Activated CD4-positive, alpha-beta memory T cell treated with anti-CD3 and anti-CD28 coated beads for 36 hours (primary cell): ENCODE results near the gene LYSMD2. TPM values are rescaled to one million over a fixed set of nuclear protein-coding genes. Genes with fewer than 3 reads are reported as not detected.

Source experiments
- CTCF ChIA-PET: fragments of 350-600 bp; sonication (Branson Sonifier 250); formaldehyde crosslinking; loops from one replicate; lab custom pipeline; 2021; ENCODE audit warnings: antibody characterized with exemption, inconsistent platforms; lab: Charles Lee
- POLR2A ChIA-PET: fragments of 350-600 bp; sonication (Branson Sonifier 250); formaldehyde crosslinking; loops from one replicate; lab custom pipeline; 2021; ENCODE audit warnings: antibody characterized with exemption; lab: Charles Lee
- DNase-seq: peaks from one replicate; pipeline ENCODE4 v3.0.0-alpha.2; 2020
- H3K27ac Mint-ChIP-seq: one replicate; pipeline ENCODE4 v1.8.0; 2021; ENCODE audit warnings: mixed read lengths
- H3K27me3 Mint-ChIP-seq: one replicate; pipeline ENCODE4 v1.8.0; 2021; ENCODE audit warnings: mixed read lengths
- H3K36me3 Mint-ChIP-seq: one replicate; pipeline ENCODE4 v1.8.0; 2021; ENCODE audit warnings: mixed read lengths
- H3K4me1 Mint-ChIP-seq: one replicate; pipeline ENCODE4 v1.8.0; 2021; ENCODE audit warnings: low read depth, mixed read lengths
- H3K4me3 Mint-ChIP-seq: one replicate; pipeline ENCODE4 v1.8.0; 2021; ENCODE audit warnings: mild to moderate bottlenecking, mixed read lengths
- H3K9me3 Mint-ChIP-seq: one replicate; pipeline ENCODE4 v1.8.0; 2021; ENCODE audit warnings: mixed read lengths
- intact Hi-C: fragments of 100-400 bp; cut with micrococcal nuclease; formaldehyde crosslinking; loops from one replicate; pipeline ENCODE4 v1.15.1; 2023
- total RNA-seq, 2 experiments: library from RNA; stranded (reverse); gene quantifications; one replicate each; pipeline ENCODE4 v1.2.3, GENCODE V29; 2021

The LYSMD2 gene
- total RNA-seq, 2 experiments from 2014 or later: 18.1 to 18.6 TPM

GRCh38 chr15:51751697-51752683 is 14.5 kb upstream of the LYSMD2 start:
- ChIA-PET CTCF (interaction anchor here (0.5 to 1.7 kb wide), 6 partner anchors 15 to 102 kb away, joined by 3 to 9 read pairs (median 3); partner anchors contain the start of gene LYSMD2), POLR2A (interaction anchor here (1.3 kb wide), 1 partner anchor 15 kb away, joined by 7 read pairs; the partner anchor contains the start of gene LYSMD2)
- Mint-ChIP-seq H3K4me3 (peak overlapping the region; percentile 84), H3K36me3 (no peaks in the 10 kb centered on the region), H3K9me3 (no peaks in the 10 kb centered on the region), H3K27me3 (peaks cover 1% of the 10 kb centered on the region), H3K4me1 (peaks cover 16% of the 10 kb centered on the region), H3K27ac (no peak overlapping the region)
- intact Hi-C loops: loop anchor here (1.0 kb wide), 1 partner anchor 16 kb away; no protein-coding TSS in a partner anchor
- peak; percentile 22 for DNase-seq

- peak within 1 kb of the TSS; percentile 84 for H3K4me3 Mint-ChIP-seq
- H3K27me3 Mint-ChIP-seq: peaks cover 1% of the 10 kb centered on the region
- H3K4me1 Mint-ChIP-seq: peaks cover 16% of the 10 kb centered on the region
- H3K9me3 Mint-ChIP-seq: no peaks in the 10 kb centered on the region
- H3K27ac Mint-ChIP-seq: no peak within 1 kb of the TSS
- peak; percentile 61 for DNase-seq
- ChIA-PET POLR2A (no interaction called here), CTCF (interaction anchor here (0.6 to 2.1 kb wide), 7 partner anchors 14 to 101 kb away, joined by 3 to 11 read pairs (median 4); partner anchors contain the start of gene LYSMD2)
- H3K36me3 Mint-ChIP-seq: no peaks in the 10 kb centered on the region
- intact Hi-C loops: loop anchor here (1.0 kb wide), 1 partner anchor 15 kb away; no protein-coding TSS in a partner anchor
These were observed 13.6 kb upstream of the LYSMD2 start, which contains the start of gene TMOD2 for GRCh38 chr15:51750792-51751696. Gene TMOD2 (plus strand): TSS chr15:51751597. CDS start chr15:51766442, 14,845 bp downstream.

GRCh38 chr15:51750186-51750585 is 12.7 kb upstream of the LYSMD2 start:
- Mint-ChIP-seq H3K9me3 (no peaks in the 10 kb centered on the region), H3K4me1 (peaks cover 14% of the 10 kb centered on the region), H3K36me3 (no peaks in the 10 kb centered on the region), H3K4me3 (no peak overlapping the region), H3K27me3 (peaks cover 1% of the 10 kb centered on the region), H3K27ac (no peak overlapping the region)
- ChIA-PET CTCF (interaction anchor here (1.0 to 2.1 kb wide), 3 partner anchors 13 to 100 kb away, joined by 4 to 11 read pairs (median 5); partner anchors contain the start of gene LYSMD2), POLR2A (interaction anchor here (0.6 kb wide), 1 partner anchor 803 kb away, joined by 3 read pairs; no protein-coding TSS in a partner anchor)
- no peak for DNase-seq
- intact Hi-C loops: no loop called here

- Mint-ChIP-seq H3K36me3 (no peaks in the 10 kb centered on the region), H3K4me1 (peaks cover 14% of the 10 kb centered on the region), H3K27ac (no peak overlapping the region), H3K4me3 (no peak overlapping the region), H3K27me3 (peaks cover 1% of the 10 kb centered on the region), H3K9me3 (no peaks in the 10 kb centered on the region)
- CTCF ChIA-PET: interaction anchor here (0.8 to 2.1 kb wide), 5 partner anchors 10 to 140 kb away, joined by 3 to 5 read pairs (median 3); partner anchors contain the start of gene LYSMD2
- intact Hi-C loops: no loop called here
- no peak for DNase-seq
- POLR2A ChIA-PET: no interaction called here
These were observed 11.9 kb upstream of the LYSMD2 start for GRCh38 chr15:51749307-51749706.

GRCh38 chr15:51739061-51739712 is 1.7 kb upstream of the LYSMD2 start:
- Mint-ChIP-seq H3K4me1 (peaks cover 39% of the 10 kb centered on the region), H3K36me3 (no peaks in the 10 kb centered on the region), H3K9me3 (no peaks in the 10 kb centered on the region), H3K27me3 (no peaks in the 10 kb centered on the region), H3K4me3 (no peak overlapping the region), H3K27ac (no peak overlapping the region)
- DNase-seq: no peak
- ChIA-PET POLR2A (no interaction called here), CTCF (interaction anchor here (0.9 to 4.2 kb wide), 2 partner anchors 37 to 89 kb away, joined by 3 to 44 read pairs; no protein-coding TSS in a partner anchor)
- intact Hi-C loops: loop anchor here (5.0 to 10.0 kb wide), 6 partner anchors 114 to 1387 kb away; partner anchors contain the start of genes AP4E1 and DMXL2

GRCh38 chr15:51738553-51738952 is 1.1 kb upstream of the LYSMD2 start:
- DNase-seq: no peak
- H3K4me1 Mint-ChIP-seq: peaks cover 44% of the 10 kb centered on the region
- H3K9me3 Mint-ChIP-seq: no peaks in the 10 kb centered on the region
- no peaks in the 10 kb centered on the region for H3K36me3 Mint-ChIP-seq
- no peaks in the 10 kb centered on the region for H3K27me3 Mint-ChIP-seq
- ChIA-PET CTCF (interaction anchor here (1.3 to 4.2 kb wide), 3 partner anchors 13 to 89 kb away, joined by 6 to 44 read pairs (median 21); no protein-coding TSS in a partner anchor), POLR2A (interaction anchor here (0.6 kb wide), 1 partner anchor 777 kb away, joined by 3 read pairs; no protein-coding TSS in a partner anchor)
- H3K4me3 Mint-ChIP-seq: peak overlapping the region; percentile 76
- peak overlapping the region; percentile 82 for H3K27ac Mint-ChIP-seq
- intact Hi-C loops: loop anchor here (5.0 to 10.0 kb wide), 6 partner anchors 114 to 1386 kb away; partner anchors contain the start of genes AP4E1 and DMXL2

GRCh38 chr15:51736751-51737521 is 519 bp downstream of the LYSMD2 start:
- peak overlapping the region; percentile 81 for H3K4me3 Mint-ChIP-seq
- DNase-seq: peak; percentile 71
- peaks cover 2% of the 10 kb centered on the region for H3K36me3 Mint-ChIP-seq
- no peaks in the 10 kb centered on the region for H3K27me3 Mint-ChIP-seq
- peak overlapping the region; percentile 85 for H3K27ac Mint-ChIP-seq
- peaks cover 60% of the 10 kb centered on the region for H3K4me1 Mint-ChIP-seq
- ChIA-PET CTCF (interaction anchor here (1.1 to 4.2 kb wide), 7 partner anchors 11 to 87 kb away, joined by 3 to 44 read pairs (median 6); no protein-coding TSS in a partner anchor), POLR2A (interaction anchor here (0.6 to 2.4 kb wide), 11 partner anchors 11 to 484 kb away, joined by 3 to 9 read pairs (median 4); partner anchors contain the start of genes DMXL2 and TMOD3)
- no peaks in the 10 kb centered on the region for H3K9me3 Mint-ChIP-seq
- intact Hi-C loops: loop anchor here (1.0 to 10.0 kb wide), 10 partner anchors 14 to 1385 kb away; partner anchors contain the start of genes AP4E1, DMXL2, TMOD2 and TMOD3

GRCh38 chr15:51736069-51736468 is 1.4 kb downstream of the LYSMD2 start:
- Mint-ChIP-seq H3K9me3 (no peaks in the 10 kb centered on the region), H3K4me3 (peak overlapping the region; percentile 81), H3K27me3 (no peaks in the 10 kb centered on the region), H3K36me3 (peaks cover 4% of the 10 kb centered on the region), H3K27ac (peak overlapping the region; percentile 85), H3K4me1 (peaks cover 69% of the 10 kb centered on the region)
- ChIA-PET POLR2A (interaction anchor here (0.6 to 2.4 kb wide), 7 partner anchors 16 to 485 kb away, joined by 3 to 9 read pairs (median 5); partner anchors contain the start of genes DMXL2 and TMOD3), CTCF (interaction anchor here (1.1 to 4.2 kb wide), 5 partner anchors 11 to 86 kb away, joined by 3 to 44 read pairs (median 9); no protein-coding TSS in a partner anchor)
- peak; percentile 59 for DNase-seq
- intact Hi-C loops: loop anchor here (1.0 to 10.0 kb wide), 10 partner anchors 15 to 1384 kb away; partner anchors contain the start of genes AP4E1, DMXL2, TMOD2 and TMOD3

- intact Hi-C loops: loop anchor here (1.0 to 10.0 kb wide), 11 partner anchors 16 to 1383 kb away; partner anchors contain the start of genes AP4E1, DMXL2, TMOD2 and TMOD3
- H3K4me1 Mint-ChIP-seq: peaks cover 75% of the 10 kb centered on the region
- H3K4me3 Mint-ChIP-seq: peak overlapping the region; percentile 81
- no peaks in the 10 kb centered on the region for H3K27me3 Mint-ChIP-seq
- H3K36me3 Mint-ChIP-seq: peaks cover 4% of the 10 kb centered on the region
- peak; percentile 44 for DNase-seq
- POLR2A ChIA-PET: interaction anchor here (0.6 to 2.4 kb wide), 6 partner anchors 17 to 272 kb away, joined by 4 to 9 read pairs (median 5); partner anchors contain the start of genes DMXL2 and TMOD3
- CTCF ChIA-PET: interaction anchor here (1.1 to 6.3 kb wide), 5 partner anchors 10 to 85 kb away, joined by 3 to 44 read pairs (median 21); no protein-coding TSS in a partner anchor
- H3K27ac Mint-ChIP-seq: peak overlapping the region; percentile 85
- H3K9me3 Mint-ChIP-seq: no peaks in the 10 kb centered on the region
These were observed 2.0 kb downstream of the LYSMD2 start for GRCh38 chr15:51735228-51736010.
